Measurements from ENCODE around the gene ADAM22. TPM values are rescaled to one million over a fixed set of nuclear protein-coding genes. Genes with fewer than 3 reads are reported as not detected.

The ADAM22 gene
- polyA plus RNA-seq, 1 of the 3 experiments (the other 2 are of a cell fraction), result 3.0 TPM

DNA sequence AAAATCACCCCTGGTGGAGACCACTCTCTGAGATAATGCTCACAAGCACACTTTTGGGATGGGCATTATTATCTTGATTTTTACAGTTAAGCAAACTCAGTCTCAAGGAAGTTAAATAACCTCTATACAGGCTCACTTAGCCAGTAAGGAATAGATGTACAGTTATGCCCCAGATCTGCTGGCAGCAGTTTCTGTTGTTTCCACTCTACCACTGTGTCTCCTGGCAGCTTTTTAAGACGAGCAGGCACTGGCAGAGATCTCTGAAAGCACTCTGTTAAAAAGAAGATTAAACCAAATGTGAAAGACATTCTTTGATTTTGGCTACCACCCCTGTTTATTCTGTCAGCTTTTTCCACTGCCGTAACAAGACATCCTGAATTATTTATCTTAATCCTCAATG lies 212.6 kb downstream of the ADAM22 start (continued):
- TF ChIP-seq, protein P1, sequence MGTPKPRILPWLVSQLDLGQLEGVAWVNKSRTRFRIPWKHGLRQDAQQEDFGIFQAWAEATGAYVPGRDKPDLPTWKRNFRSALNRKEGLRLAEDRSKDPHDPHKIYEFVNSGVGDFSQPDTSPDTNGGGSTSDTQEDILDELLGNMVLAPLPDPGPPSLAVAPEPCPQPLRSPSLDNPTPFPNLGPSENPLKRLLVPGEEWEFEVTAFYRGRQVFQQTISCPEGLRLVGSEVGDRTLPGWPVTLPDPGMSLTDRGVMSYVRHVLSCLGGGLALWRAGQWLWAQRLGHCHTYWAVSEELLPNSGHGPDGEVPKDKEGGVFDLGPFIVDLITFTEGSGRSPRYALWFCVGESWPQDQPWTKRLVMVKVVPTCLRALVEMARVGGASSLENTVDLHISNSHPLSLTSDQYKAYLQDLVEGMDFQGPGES (IDR thresholded peaks at IDR 0.05; ENCODE audit: low read depth, low read length), result no peak
- TF ChIP-seq, protein P2, sequence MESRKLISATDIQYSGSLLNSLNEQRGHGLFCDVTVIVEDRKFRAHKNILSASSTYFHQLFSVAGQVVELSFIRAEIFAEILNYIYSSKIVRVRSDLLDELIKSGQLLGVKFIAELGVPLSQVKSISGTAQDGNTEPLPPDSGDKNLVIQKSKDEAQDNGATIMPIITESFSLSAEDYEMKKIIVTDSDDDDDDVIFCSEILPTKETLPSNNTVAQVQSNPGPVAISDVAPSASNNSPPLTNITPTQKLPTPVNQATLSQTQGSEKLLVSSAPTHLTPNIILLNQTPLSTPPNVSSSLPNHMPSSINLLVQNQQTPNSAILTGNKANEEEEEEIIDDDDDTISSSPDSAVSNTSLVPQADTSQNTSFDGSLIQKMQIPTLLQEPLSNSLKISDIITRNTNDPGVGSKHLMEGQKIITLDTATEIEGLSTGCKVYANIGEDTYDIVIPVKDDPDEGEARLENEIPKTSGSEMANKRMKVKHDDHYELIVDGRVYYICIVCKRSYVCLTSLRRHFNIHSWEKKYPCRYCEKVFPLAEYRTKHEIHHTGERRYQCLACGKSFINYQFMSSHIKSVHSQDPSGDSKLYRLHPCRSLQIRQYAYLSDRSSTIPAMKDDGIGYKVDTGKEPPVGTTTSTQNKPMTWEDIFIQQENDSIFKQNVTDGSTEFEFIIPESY (IDR thresholded peaks at IDR 0.05; ENCODE audit: borderline replicate concordance, low read depth), result no peak
- TF ChIP-seq SMC3 (IDR thresholded peaks at IDR 0.05; ENCODE audit: low read depth, low read length) (no peak), GATA2 (CRISPR knock-in tag; IDR thresholded peaks at IDR 0.05) (no peak), RXRA (IDR thresholded peaks at IDR 0.05; ENCODE audit: borderline replicate concordance, low read depth) (no peak), NFIC (IDR thresholded peaks at IDR 0.05; ENCODE audit: borderline replicate concordance) (no peak), FOSL2 (IDR thresholded peaks at IDR 0.05; ENCODE audit: borderline replicate concordance, low read depth) (no peak)
- TF ChIP-seq, protein P3, sequence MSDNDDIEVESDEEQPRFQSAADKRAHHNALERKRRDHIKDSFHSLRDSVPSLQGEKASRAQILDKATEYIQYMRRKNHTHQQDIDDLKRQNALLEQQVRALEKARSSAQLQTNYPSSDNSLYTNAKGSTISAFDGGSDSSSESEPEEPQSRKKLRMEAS (IDR thresholded peaks at IDR 0.05; ENCODE audit: low read depth), result no peak

DNA sequence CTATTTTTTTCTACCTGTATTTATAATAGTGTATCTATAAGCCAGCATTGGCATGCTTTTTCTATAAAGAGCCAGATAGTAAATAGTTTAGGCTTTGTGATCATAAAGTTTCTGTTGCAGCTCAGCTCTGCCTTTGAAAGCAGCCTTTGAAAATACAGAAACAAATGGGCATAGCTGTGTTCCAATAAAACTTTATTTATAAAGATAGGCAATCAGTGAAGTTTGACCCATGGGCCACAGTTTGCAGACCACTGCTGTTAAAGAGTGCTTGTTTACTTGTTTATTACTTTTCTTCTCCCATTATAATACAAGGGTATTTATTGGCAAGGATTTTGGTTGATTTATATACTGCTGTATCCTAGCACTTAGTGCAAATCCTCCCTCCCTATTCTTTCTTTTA lies 213.3 kb downstream of the ADAM22 start:
- Histone ChIP-seq H2AFZ (ENCODE audit: low read depth) (no peak overlapping the region), H3K4me1 (ENCODE audit: control insufficient read depth in 1 of 2, insufficient read depth in 2 of 2, low read depth in 1 of 2, low read length in 1 of 2) (peaks cover 0 to 6% of the 10 kb centered on the region in 2 experiments; a peak in 2 of 4 replicates), H3K9ac (no peak overlapping the region), H4K20me1 (ENCODE audit: insufficient read depth) (no peaks in the 10 kb centered on the region), H3K4me3 (ENCODE audit: low read depth in 2 of 2, low read length in 1 of 2) (no peak overlapping the region), H3K9me3 (no peaks in the 10 kb centered on the region), H3K27me3 (ENCODE audit: insufficient read depth) (no peaks in the 10 kb centered on the region), H3K4me2 (no peak overlapping the region), H3K36me3 (replicated peaks in 1 of 2; ENCODE audit: control insufficient read depth in 1 of 2, insufficient read depth in 2 of 2, low read length in 1 of 2) (peaks cover 0 to 33% of the 10 kb centered on the region in 2 experiments), H3K27ac (ENCODE audit: low read depth in 2 of 2, low read length in 1 of 2) (no peak overlapping the region), H3K9me2 (no peaks in the 10 kb centered on the region), H3K79me2 (ENCODE audit: insufficient read depth) (no peaks in the 10 kb centered on the region), H3F3A (replicated peaks; ENCODE audit: insufficient read depth) (no peaks in the 10 kb centered on the region)
- CTCF ChIA-PET, result interaction anchor here (0.6 kb wide), 1 partner anchor 18 kb away, joined by 3 read pairs; no protein-coding TSS in a partner anchor
- POLR2A ChIA-PET, result interaction anchor here (0.6 kb wide), 2 partner anchors 90 to 698 kb away, joined by 3 to 4 read pairs; no protein-coding TSS in a partner anchor
- no peak for DNase-seq
- TF ChIP-seq RAD21 (IDR thresholded peaks at IDR 0.05; ENCODE audit: low read length) (no peak), FOXJ3 (CRISPR knock-in tag; IDR thresholded peaks at IDR 0.05) (no peak), SIN3A (IDR thresholded peaks at IDR 0.05; ENCODE audit: borderline replicate concordance, low read depth, low read length) (no peak), FOXM1 (IDR thresholded peaks at IDR 0.05; ENCODE audit: low read depth) (no peak), TCF12 (IDR thresholded peaks at IDR 0.05) (no peak), CHD2 (IDR thresholded peaks at IDR 0.05; ENCODE audit: low read length, partially characterized antibody) (no peak), NRF1 (IDR thresholded peaks at IDR 0.05; ENCODE audit: low read depth, low read length) (no peak), POLR2AphosphoS5 (IDR thresholded peaks at IDR 0.05; ENCODE audit: low read depth, low read length) (no peak), MEF2A (IDR thresholded peaks at IDR 0.05; ENCODE audit: borderline replicate concordance, low read depth) (no peak)
- TF ChIP-seq, protein P3 (IDR thresholded peaks at IDR 0.05; ENCODE audit: low read depth), result no peak
- TF ChIP-seq, protein P1 (IDR thresholded peaks at IDR 0.05; ENCODE audit: low read depth, low read length), result no peak
- TF ChIP-seq, protein P2 (IDR thresholded peaks at IDR 0.05; ENCODE audit: borderline replicate concordance, low read depth), result no peak
- TF ChIP-seq, protein P4, sequence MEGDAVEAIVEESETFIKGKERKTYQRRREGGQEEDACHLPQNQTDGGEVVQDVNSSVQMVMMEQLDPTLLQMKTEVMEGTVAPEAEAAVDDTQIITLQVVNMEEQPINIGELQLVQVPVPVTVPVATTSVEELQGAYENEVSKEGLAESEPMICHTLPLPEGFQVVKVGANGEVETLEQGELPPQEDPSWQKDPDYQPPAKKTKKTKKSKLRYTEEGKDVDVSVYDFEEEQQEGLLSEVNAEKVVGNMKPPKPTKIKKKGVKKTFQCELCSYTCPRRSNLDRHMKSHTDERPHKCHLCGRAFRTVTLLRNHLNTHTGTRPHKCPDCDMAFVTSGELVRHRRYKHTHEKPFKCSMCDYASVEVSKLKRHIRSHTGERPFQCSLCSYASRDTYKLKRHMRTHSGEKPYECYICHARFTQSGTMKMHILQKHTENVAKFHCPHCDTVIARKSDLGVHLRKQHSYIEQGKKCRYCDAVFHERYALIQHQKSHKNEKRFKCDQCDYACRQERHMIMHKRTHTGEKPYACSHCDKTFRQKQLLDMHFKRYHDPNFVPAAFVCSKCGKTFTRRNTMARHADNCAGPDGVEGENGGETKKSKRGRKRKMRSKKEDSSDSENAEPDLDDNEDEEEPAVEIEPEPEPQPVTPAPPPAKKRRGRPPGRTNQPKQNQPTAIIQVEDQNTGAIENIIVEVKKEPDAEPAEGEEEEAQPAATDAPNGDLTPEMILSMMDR (IDR thresholded peaks at IDR 0.05), result no peak
- TF ChIP-seq, protein P5, sequence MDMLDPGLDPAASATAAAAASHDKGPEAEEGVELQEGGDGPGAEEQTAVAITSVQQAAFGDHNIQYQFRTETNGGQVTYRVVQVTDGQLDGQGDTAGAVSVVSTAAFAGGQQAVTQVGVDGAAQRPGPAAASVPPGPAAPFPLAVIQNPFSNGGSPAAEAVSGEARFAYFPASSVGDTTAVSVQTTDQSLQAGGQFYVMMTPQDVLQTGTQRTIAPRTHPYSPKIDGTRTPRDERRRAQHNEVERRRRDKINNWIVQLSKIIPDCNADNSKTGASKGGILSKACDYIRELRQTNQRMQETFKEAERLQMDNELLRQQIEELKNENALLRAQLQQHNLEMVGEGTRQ (IDR thresholded peaks at IDR 0.05; ENCODE audit: borderline replicate concordance, low read depth, low read length), result no peak

Data from SK-N-SH (cell line).